GM23338 (cell line): Measurements from ENCODE around the gene CDKN1C. TPM values are rescaled to one million over a fixed set of nuclear protein-coding genes. Genes with fewer than 3 reads are reported as not detected.
A peak's percentile ranks its signal among the peaks of the same experiment; 100 is the strongest.

Source experiments
- ATAC-seq: fragments of 200-7000 bp; cut with Tn5 transposase; 3 replicates; pipeline ENCODE4 v1.9.1; 2020
- DNase-seq: peaks from one replicate; pipeline ENCODE4 v3.0.0-alpha.2; 2015; ENCODE audit warnings: low spot score
- H2AFZ ChIP-seq: fragments of 200-600 bp; sonication (generic); 2 replicates; pipeline ENCODE4 v1.8.0; 2016; ENCODE audit warnings: antibody characterized with exemption, mild to moderate bottlenecking, moderate library complexity
- H3F3A ChIP-seq: fragments of 200-600 bp; sonication (generic); replicated peaks from 2 replicates; pipeline ENCODE4 v1.8.0; 2017; ENCODE audit warnings: antibody characterized with exemption, mixed run types, low read depth
- H3K27ac ChIP-seq: fragments of 200-600 bp; sonication (generic); 2 replicates; pipeline ENCODE4 v1.6.1; 2016; ENCODE audit warnings: low read depth
- H3K27me3 ChIP-seq: fragments of 200-600 bp; sonication (generic); 2 replicates; pipeline ENCODE4 v1.8.0; 2016; ENCODE audit warnings: mild to moderate bottlenecking, mixed run types, moderate library complexity; ENCODE audit not compliant: insufficient read depth
- H3K36me3 ChIP-seq: fragments of 200-600 bp; sonication (generic); 2 replicates; pipeline ENCODE4 v1.8.0; 2016; ENCODE audit warnings: mild to moderate bottlenecking; ENCODE audit not compliant: insufficient read depth
- H3K4me1 ChIP-seq: fragments of 200-600 bp; sonication (generic); 2 replicates; pipeline ENCODE4 v1.8.0; 2016; ENCODE audit warnings: mild to moderate bottlenecking, moderate library complexity; ENCODE audit not compliant: insufficient read depth
- H3K4me2 ChIP-seq: fragments of 200-600 bp; sonication (generic); 2 replicates; pipeline ENCODE4 v1.7.1; 2017; ENCODE audit warnings: mixed run types
- H3K4me3 ChIP-seq: fragments of 200-600 bp; sonication (generic); 2 replicates; pipeline ENCODE4 v1.6.1; 2016; ENCODE audit warnings: mixed run types
- H3K79me2 ChIP-seq: fragments of 200-600 bp; sonication (generic); replicated peaks from 2 replicates; pipeline ENCODE4 v1.8.0; 2017; ENCODE audit warnings: mild to moderate bottlenecking; ENCODE audit not compliant: insufficient read depth
- H3K9me2 ChIP-seq: fragments of 200-600 bp; sonication (generic); 2 replicates; pipeline ENCODE4 v1.8.0; 2017; ENCODE audit not compliant: insufficient read depth
- H4K20me1 ChIP-seq: fragments of 200-600 bp; sonication (generic); replicated peaks from 2 replicates; pipeline ENCODE4 v1.8.0; 2017; ENCODE audit warnings: mild to moderate bottlenecking; ENCODE audit not compliant: insufficient read depth
- H3K27ac Mint-ChIP-seq: 2 replicates; pipeline ENCODE4 v1.8.0; 2020; ENCODE audit warnings: inconsistent platforms, mild to moderate bottlenecking, moderate library complexity, mixed read lengths
- H3K27me3 Mint-ChIP-seq: 3 replicates; pipeline ENCODE4 v1.8.0; 2022; ENCODE audit warnings: low read depth, mild to moderate bottlenecking, moderate library complexity, mixed read lengths, inconsistent platforms; ENCODE audit not compliant: insufficient read depth, poor library complexity
- H3K36me3 Mint-ChIP-seq: 3 replicates; pipeline ENCODE4 v1.8.0; 2021; ENCODE audit warnings: low read depth, mild to moderate bottlenecking, inconsistent platforms, moderate library complexity, mixed read lengths
- H3K4me1 Mint-ChIP-seq: 3 replicates; pipeline ENCODE4 v1.8.0; 2020; ENCODE audit warnings: mild to moderate bottlenecking, inconsistent platforms, mixed read lengths
- H3K4me3 Mint-ChIP-seq: 3 replicates; pipeline ENCODE4 v1.8.0; 2021; ENCODE audit warnings: moderate library complexity, mild to moderate bottlenecking, inconsistent platforms, mixed read lengths
- H3K9me3 Mint-ChIP-seq: 3 replicates; pipeline ENCODE4 v1.8.0; 2020; ENCODE audit warnings: moderate library complexity, mild to moderate bottlenecking, inconsistent platforms, mixed read lengths
- CREB1 ChIP-seq: fragments of 250-450 bp; sonication (Bioruptor Pico); IDR thresholded peaks from 2 replicates; pipeline ENCODE4 v1.5.0; 2020; ENCODE audit warnings: low read depth, mild to moderate bottlenecking, moderate library complexity
- CTCF ChIP-seq, 2 experiments: fragments of 200-600 bp in 1 of 2; sonication (generic) in 1 of 2; conservative IDR thresholded peaks; 2 replicates each; pipeline versions ENCODE4 v1.5.1 to v1.6.1; 2016 to 2017; ENCODE audit warnings: antibody characterized with exemption in 2 of 2, low read depth in 2 of 2, mild to moderate bottlenecking in 2 of 2, moderate library complexity in 1 of 2
- EZH2 ChIP-seq: fragments of 200-600 bp; sonication (generic); IDR thresholded peaks from one replicate; pipeline ENCODE4 v1.8.0; 2017; ENCODE audit warnings: antibody characterized with exemption, mild to moderate bottlenecking, low read depth; ENCODE audit not compliant: unreplicated experiment
- EZH2phosphoT487 ChIP-seq: fragments of 200-600 bp; sonication (generic); IDR thresholded peaks from one replicate; pipeline ENCODE4 v1.8.1; 2018; ENCODE audit warnings: antibody characterized with exemption; ENCODE audit not compliant: unreplicated experiment
- JUNB ChIP-seq: IDR thresholded peaks from one replicate; pipeline ENCODE4 v1.6.1; 2016; ENCODE audit warnings: antibody characterized with exemption; ENCODE audit not compliant: unreplicated experiment
- NANOG ChIP-seq: IDR thresholded peaks from 2 replicates; pipeline ENCODE4 v1.6.1; 2016; ENCODE audit warnings: antibody characterized with exemption, borderline replicate concordance
- STAT1 ChIP-seq: IDR thresholded peaks from one replicate; pipeline ENCODE4 v1.6.1; 2016; ENCODE audit warnings: antibody characterized with exemption; ENCODE audit not compliant: unreplicated experiment
- ZNF114 ChIP-seq: fragments of 250-450 bp; sonication (Bioruptor Pico); IDR thresholded peaks from 2 replicates; pipeline ENCODE4 v1.5.0; 2020; ENCODE audit warnings: mild to moderate bottlenecking, moderate library complexity
- ZNF331 ChIP-seq: fragments of 250-450 bp; sonication (Bioruptor Pico); IDR thresholded peaks from 2 replicates; pipeline ENCODE4 v1.5.0; 2020; ENCODE audit warnings: low read depth, mild to moderate bottlenecking, moderate library complexity
- polyA plus RNA-seq: library from polyadenylated mRNA; unstranded; fragments of >200 nt; fragmentation: Nextera tagmentation; extraction: Ambion mirVana; gene quantifications from 2 replicates; pipeline ENCODE4 v1.2.1, GENCODE V29; 2016
- total RNA-seq: library from RNA; depleted of rRNA; stranded (reverse); fragments of >200 nt; shearing (Covaris generic); gene quantifications from 2 replicates; pipeline ENCODE4 v1.2.3, GENCODE V29; 2014
- TF ChIP-seq, protein P1 (sequence below): fragments of 250-450 bp; sonication (Bioruptor Pico); IDR thresholded peaks from 2 replicates; pipeline ENCODE4 v1.5.0; 2020; ENCODE audit warnings: mild to moderate bottlenecking, moderate library complexity
- TF ChIP-seq, protein P2 (sequence below): IDR thresholded peaks from 2 replicates; pipeline ENCODE4 v1.6.1; 2016; ENCODE audit warnings: antibody characterized with exemption

CDKN1C gene
- total and polyA plus RNA-seq, 2 experiments from 2014 or later, result 19.3 to 23.5 TPM

GRCh38 chr11:2869134-2869526 is 16.4 kb downstream of the CDKN1C start (continued):
- TF ChIP-seq, protein P1, sequence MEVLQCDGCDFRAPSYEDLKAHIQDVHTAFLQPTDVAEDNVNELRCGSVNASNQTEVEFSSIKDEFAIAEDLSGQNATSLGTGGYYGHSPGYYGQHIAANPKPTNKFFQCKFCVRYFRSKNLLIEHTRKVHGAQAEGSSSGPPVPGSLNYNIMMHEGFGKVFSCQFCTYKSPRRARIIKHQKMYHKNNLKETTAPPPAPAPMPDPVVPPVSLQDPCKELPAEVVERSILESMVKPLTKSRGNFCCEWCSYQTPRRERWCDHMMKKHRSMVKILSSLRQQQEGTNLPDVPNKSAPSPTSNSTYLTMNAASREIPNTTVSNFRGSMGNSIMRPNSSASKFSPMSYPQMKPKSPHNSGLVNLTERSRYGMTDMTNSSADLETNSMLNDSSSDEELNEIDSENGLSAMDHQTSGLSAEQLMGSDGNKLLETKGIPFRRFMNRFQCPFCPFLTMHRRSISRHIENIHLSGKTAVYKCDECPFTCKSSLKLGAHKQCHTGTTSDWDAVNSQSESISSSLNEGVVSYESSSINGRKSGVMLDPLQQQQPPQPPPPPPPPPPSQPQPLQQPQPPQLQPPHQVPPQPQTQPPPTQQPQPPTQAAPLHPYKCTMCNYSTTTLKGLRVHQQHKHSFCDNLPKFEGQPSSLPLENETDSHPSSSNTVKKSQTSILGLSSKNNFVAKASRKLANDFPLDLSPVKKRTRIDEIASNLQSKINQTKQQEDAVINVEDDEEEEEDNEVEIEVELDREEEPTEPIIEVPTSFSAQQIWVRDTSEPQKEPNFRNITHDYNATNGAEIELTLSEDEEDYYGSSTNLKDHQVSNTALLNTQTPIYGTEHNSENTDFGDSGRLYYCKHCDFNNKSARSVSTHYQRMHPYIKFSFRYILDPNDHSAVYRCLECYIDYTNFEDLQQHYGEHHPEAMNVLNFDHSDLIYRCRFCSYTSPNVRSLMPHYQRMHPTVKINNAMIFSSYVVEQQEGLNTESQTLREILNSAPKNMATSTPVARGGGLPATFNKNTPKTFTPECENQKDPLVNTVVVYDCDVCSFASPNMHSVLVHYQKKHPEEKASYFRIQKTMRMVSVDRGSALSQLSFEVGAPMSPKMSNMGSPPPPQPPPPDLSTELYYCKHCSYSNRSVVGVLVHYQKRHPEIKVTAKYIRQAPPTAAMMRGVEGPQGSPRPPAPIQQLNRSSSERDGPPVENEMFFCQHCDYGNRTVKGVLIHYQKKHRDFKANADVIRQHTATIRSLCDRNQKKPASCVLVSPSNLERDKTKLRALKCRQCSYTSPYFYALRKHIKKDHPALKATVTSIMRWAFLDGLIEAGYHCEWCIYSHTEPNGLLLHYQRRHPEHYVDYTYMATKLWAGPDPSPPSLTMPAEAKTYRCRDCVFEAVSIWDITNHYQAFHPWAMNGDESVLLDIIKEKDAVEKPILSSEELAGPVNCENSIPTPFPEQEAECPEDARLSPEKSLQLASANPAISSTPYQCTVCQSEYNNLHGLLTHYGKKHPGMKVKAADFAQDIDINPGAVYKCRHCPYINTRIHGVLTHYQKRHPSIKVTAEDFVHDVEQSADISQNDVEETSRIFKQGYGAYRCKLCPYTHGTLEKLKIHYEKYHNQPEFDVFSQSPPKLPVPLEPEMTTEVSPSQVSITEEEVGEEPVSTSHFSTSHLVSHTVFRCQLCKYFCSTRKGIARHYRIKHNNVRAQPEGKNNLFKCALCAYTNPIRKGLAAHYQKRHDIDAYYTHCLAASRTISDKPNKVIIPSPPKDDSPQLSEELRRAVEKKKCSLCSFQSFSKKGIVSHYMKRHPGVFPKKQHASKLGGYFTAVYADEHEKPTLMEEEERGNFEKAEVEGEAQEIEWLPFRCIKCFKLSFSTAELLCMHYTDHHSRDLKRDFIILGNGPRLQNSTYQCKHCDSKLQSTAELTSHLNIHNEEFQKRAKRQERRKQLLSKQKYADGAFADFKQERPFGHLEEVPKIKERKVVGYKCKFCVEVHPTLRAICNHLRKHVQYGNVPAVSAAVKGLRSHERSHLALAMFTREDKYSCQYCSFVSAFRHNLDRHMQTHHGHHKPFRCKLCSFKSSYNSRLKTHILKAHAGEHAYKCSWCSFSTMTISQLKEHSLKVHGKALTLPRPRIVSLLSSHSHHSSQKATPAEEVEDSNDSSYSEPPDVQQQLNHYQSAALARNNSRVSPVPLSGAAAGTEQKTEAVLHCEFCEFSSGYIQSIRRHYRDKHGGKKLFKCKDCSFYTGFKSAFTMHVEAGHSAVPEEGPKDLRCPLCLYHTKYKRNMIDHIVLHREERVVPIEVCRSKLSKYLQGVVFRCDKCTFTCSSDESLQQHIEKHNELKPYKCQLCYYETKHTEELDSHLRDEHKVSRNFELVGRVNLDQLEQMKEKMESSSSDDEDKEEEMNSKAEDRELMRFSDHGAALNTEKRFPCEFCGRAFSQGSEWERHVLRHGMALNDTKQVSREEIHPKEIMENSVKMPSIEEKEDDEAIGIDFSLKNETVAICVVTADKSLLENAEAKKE (CRISPR knock-in tag), result no peak
- TF ChIP-seq CTCF (conservative IDR thresholded peaks at IDR 0.05; ENCODE audit: low read depth in 2 of 2), result no peak
- TF ChIP-seq ZNF114 (CRISPR knock-in tag), result no peak
- TF ChIP-seq CREB1, result no peak
- TF ChIP-seq EZH2phosphoT487, result no peak

DNA sequence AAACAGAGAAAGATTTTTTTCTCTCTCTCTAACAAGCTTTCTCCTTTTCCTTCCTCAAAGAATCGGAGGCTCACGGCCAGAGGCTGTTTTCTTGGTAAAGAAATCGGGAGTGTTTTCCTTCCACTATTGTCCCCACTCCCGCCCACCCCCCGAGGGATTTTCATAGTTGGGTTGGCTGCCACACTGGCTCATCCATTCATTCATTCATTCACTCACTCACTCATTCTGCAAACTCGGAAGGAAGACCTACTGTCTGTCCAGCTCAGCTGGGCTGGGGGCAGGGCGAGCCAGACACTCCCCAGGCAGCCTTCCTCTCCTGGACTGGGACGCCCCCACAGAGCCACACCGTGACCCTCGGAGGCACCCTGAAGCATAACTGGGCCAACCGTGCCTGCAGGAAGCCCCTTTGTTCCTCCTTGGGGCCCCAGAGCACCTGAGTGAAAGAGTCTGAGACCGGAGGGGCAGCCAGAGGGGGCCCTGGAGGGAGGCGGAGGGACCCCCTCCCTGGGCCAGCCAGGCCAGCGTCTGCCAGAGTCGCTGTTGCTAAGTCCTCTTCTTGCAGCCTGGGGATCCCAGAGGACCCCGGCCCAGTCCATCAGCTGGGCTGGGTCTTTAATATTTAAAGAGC is 17.0 kb downstream of the CDKN1C start:
- Histone ChIP-seq H3K27me3 (peaks cover 85% of the 10 kb centered on the region), H3K9me2 (no peaks in the 10 kb centered on the region), H3K27ac (no peak overlapping the region), H4K20me1 (no peaks in the 10 kb centered on the region), H3K4me3 (peak overlapping the region; percentile 44), H3F3A (peaks cover 19% of the 10 kb centered on the region; the same call in 1 of the 2 replicates), H2AFZ (no peak overlapping the region), H3K36me3 (no peaks in the 10 kb centered on the region), H3K4me1 (peaks cover 35% of the 10 kb centered on the region), H3K79me2 (no peaks in the 10 kb centered on the region), H3K4me2 (peak overlapping the region; percentile 78)
- peaks cover 8% of the 10 kb centered on the region for H3K9me3 Mint-ChIP-seq
- DNase-seq (no peak), ATAC-seq (peak; percentile 6; the same call in 2 of the 3 replicates)
- H3K4me3 Mint-ChIP-seq, result peak overlapping the region; percentile 59
- peaks cover 5% of the 10 kb centered on the region; the same call in 1 of the 3 replicates for H3K36me3 Mint-ChIP-seq
- no peak overlapping the region for H3K27ac Mint-ChIP-seq
- peaks cover 68% of the 10 kb centered on the region for H3K27me3 Mint-ChIP-seq
- peaks cover 42% of the 10 kb centered on the region for H3K4me1 Mint-ChIP-seq
- TF ChIP-seq STAT1 (no peak), CREB1 (no peak), ZNF331 (CRISPR knock-in tag) (no peak), EZH2phosphoT487 (no peak), CTCF (conservative IDR thresholded peaks at IDR 0.05; ENCODE audit: low read depth in 2 of 2) (no peak), ZNF114 (CRISPR knock-in tag) (no peak), NANOG (no peak), JUNB (no peak), EZH2 (no peak)
- TF ChIP-seq, protein P2, sequence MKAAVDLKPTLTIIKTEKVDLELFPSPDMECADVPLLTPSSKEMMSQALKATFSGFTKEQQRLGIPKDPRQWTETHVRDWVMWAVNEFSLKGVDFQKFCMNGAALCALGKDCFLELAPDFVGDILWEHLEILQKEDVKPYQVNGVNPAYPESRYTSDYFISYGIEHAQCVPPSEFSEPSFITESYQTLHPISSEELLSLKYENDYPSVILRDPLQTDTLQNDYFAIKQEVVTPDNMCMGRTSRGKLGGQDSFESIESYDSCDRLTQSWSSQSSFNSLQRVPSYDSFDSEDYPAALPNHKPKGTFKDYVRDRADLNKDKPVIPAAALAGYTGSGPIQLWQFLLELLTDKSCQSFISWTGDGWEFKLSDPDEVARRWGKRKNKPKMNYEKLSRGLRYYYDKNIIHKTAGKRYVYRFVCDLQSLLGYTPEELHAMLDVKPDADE, result no peak
